T-helper 2 cell treated with Interferon-gamma antibody and Interleukin-4, amounts not matched to agents 5 μg/mL and 100 μg/mL, for 36 hours (primary cell): Measurements from ENCODE around the gene RNASE4.
A peak's percentile ranks its signal among the peaks of the same experiment; 100 is the strongest.

Experiments used
- DNase-seq: peaks from one replicate; pipeline ENCODE4 v3.0.0; 2021; ENCODE audit warnings: low spot score
- H3K27ac Mint-ChIP-seq: one replicate; pipeline ENCODE4 v1.8.0; 2021; ENCODE audit warnings: mild to moderate bottlenecking, mixed read lengths
- H3K27me3 Mint-ChIP-seq: one replicate; pipeline ENCODE4 v1.8.0; 2021; ENCODE audit warnings: low read depth, mixed read lengths
- H3K36me3 Mint-ChIP-seq: one replicate; pipeline ENCODE4 v1.8.0; 2021; ENCODE audit warnings: low read depth, mixed read lengths
- H3K4me1 Mint-ChIP-seq: one replicate; pipeline ENCODE4 v1.8.0; 2021; ENCODE audit warnings: low read depth, mixed read lengths
- H3K4me3 Mint-ChIP-seq: one replicate; pipeline ENCODE4 v1.8.0; 2022; ENCODE audit warnings: mild to moderate bottlenecking, moderate library complexity, mixed read lengths
- H3K9me3 Mint-ChIP-seq: one replicate; pipeline ENCODE4 v1.8.0; 2021; ENCODE audit warnings: mixed read lengths

The RNASE4 gene

GRCh38 chr14:20682435-20683124, 1.8 kb upstream of the RNASE4 start:
- no peaks in the 10 kb centered on the region for H3K36me3 Mint-ChIP-seq
- H3K27me3 Mint-ChIP-seq, result no peaks in the 10 kb centered on the region
- no peaks in the 10 kb centered on the region for H3K9me3 Mint-ChIP-seq
- H3K27ac Mint-ChIP-seq, result no peak overlapping the region
- H3K4me1 Mint-ChIP-seq, result peaks cover 13% of the 10 kb centered on the region
- no peak overlapping the region for H3K4me3 Mint-ChIP-seq
- DNase-seq, result peak; percentile 75

- peak; percentile 79 for DNase-seq
- no peaks in the 10 kb centered on the region for H3K9me3 Mint-ChIP-seq
- no peaks in the 10 kb centered on the region for H3K36me3 Mint-ChIP-seq
- H3K4me3 Mint-ChIP-seq, result no peak overlapping the region
- H3K4me1 Mint-ChIP-seq, result peaks cover 12% of the 10 kb centered on the region
- H3K27ac Mint-ChIP-seq, result no peak overlapping the region
- H3K27me3 Mint-ChIP-seq, result no peaks in the 10 kb centered on the region
These were observed 1.1 kb upstream of the RNASE4 start for GRCh38 chr14:20683125-20683890.

GRCh38 chr14:20684662-20685456, 499 bp downstream of the RNASE4 start:
- Mint-ChIP-seq H3K4me1 (peaks cover 12% of the 10 kb centered on the region), H3K9me3 (no peaks in the 10 kb centered on the region), H3K27me3 (no peaks in the 10 kb centered on the region), H3K36me3 (no peaks in the 10 kb centered on the region), H3K27ac (peak overlapping the region; percentile 61), H3K4me3 (no peak overlapping the region)
- no peak for DNase-seq

- Mint-ChIP-seq H3K27me3 (no peaks in the 10 kb centered on the region), H3K4me3 (no peak overlapping the region), H3K36me3 (no peaks in the 10 kb centered on the region), H3K4me1 (peaks cover 17% of the 10 kb centered on the region), H3K9me3 (no peaks in the 10 kb centered on the region), H3K27ac (no peak overlapping the region)
- no peak for DNase-seq
These were observed 2.2 kb downstream of the RNASE4 start for GRCh38 chr14:20686386-20687143.

- Mint-ChIP-seq H3K27ac (no peak overlapping the region), H3K9me3 (no peaks in the 10 kb centered on the region), H3K27me3 (no peaks in the 10 kb centered on the region), H3K4me1 (peaks cover 20% of the 10 kb centered on the region), H3K36me3 (no peaks in the 10 kb centered on the region), H3K4me3 (no peak overlapping the region)
- no peak for DNase-seq
These were observed 3.2 kb downstream of the RNASE4 start for GRCh38 chr14:20687362-20688166.

GRCh38 chr14:20688167-20688839, 3.9 kb downstream of the RNASE4 start, which contains the start of gene ANG:
TSS of gene ANG (plus strand) at chr14:20688764. CDS start at chr14:20693565, 4,801 bp downstream.
- H3K36me3 Mint-ChIP-seq, result no peaks in the 10 kb centered on the region
- no peaks in the 10 kb centered on the region for H3K9me3 Mint-ChIP-seq
- H3K27ac Mint-ChIP-seq, result no peak within 1 kb of the TSS
- H3K27me3 Mint-ChIP-seq, result no peaks in the 10 kb centered on the region
- no peak within 1 kb of the TSS for H3K4me3 Mint-ChIP-seq
- DNase-seq, result no peak
- H3K4me1 Mint-ChIP-seq, result peaks cover 23% of the 10 kb centered on the region

- Mint-ChIP-seq H3K27ac (peak overlapping the region; percentile 15), H3K9me3 (no peaks in the 10 kb centered on the region), H3K27me3 (no peaks in the 10 kb centered on the region), H3K4me3 (no peak overlapping the region), H3K36me3 (no peaks in the 10 kb centered on the region), H3K4me1 (peaks cover 17% of the 10 kb centered on the region)
- DNase-seq, result peak; percentile 21
These were observed 6.7 kb downstream of the RNASE4 start for GRCh38 chr14:20690848-20691640.

- Mint-ChIP-seq H3K9me3 (no peaks in the 10 kb centered on the region), H3K27ac (no peak overlapping the region), H3K4me3 (no peak overlapping the region), H3K27me3 (no peaks in the 10 kb centered on the region), H3K4me1 (peaks cover 17% of the 10 kb centered on the region), H3K36me3 (no peaks in the 10 kb centered on the region)
- DNase-seq, result no peak
These were observed 7.9 kb downstream of the RNASE4 start for GRCh38 chr14:20692116-20692751.

- peaks cover 6% of the 10 kb centered on the region for H3K4me1 Mint-ChIP-seq
- no peaks in the 10 kb centered on the region for H3K36me3 Mint-ChIP-seq
- H3K4me3 Mint-ChIP-seq, result no peak overlapping the region
- H3K27ac Mint-ChIP-seq, result no peak overlapping the region
- no peak for DNase-seq
- H3K9me3 Mint-ChIP-seq, result no peaks in the 10 kb centered on the region
- peaks cover 2% of the 10 kb centered on the region for H3K27me3 Mint-ChIP-seq
These were observed 12.4 kb downstream of the RNASE4 start for GRCh38 chr14:20696764-20697163.

- Mint-ChIP-seq H3K4me1 (peaks cover 4% of the 10 kb centered on the region), H3K27me3 (peaks cover 2% of the 10 kb centered on the region), H3K4me3 (no peak overlapping the region), H3K9me3 (no peaks in the 10 kb centered on the region), H3K36me3 (no peaks in the 10 kb centered on the region), H3K27ac (no peak overlapping the region)
- peak; percentile 54 for DNase-seq
These were observed 13.1 kb downstream of the RNASE4 start for GRCh38 chr14:20697273-20698017.

GRCh38 chr14:20698018-20698329, 13.6 kb downstream of the RNASE4 start:
- Mint-ChIP-seq H3K4me3 (no peak overlapping the region), H3K27ac (no peak overlapping the region), H3K4me1 (peaks cover 2% of the 10 kb centered on the region), H3K36me3 (no peaks in the 10 kb centered on the region), H3K27me3 (peaks cover 2% of the 10 kb centered on the region), H3K9me3 (no peaks in the 10 kb centered on the region)
- no peak for DNase-seq
